NCI-H2107 (cell line): ENCODE results near the gene AMFR.
A peak's percentile ranks its signal among the peaks of the same experiment; 100 is the strongest.

ENCODE experiments used
- DNase-seq: peaks from one replicate; lab custom pipeline; 2025; lab: John Stamatoyannopoulos, UW

AMFR gene

DNA sequence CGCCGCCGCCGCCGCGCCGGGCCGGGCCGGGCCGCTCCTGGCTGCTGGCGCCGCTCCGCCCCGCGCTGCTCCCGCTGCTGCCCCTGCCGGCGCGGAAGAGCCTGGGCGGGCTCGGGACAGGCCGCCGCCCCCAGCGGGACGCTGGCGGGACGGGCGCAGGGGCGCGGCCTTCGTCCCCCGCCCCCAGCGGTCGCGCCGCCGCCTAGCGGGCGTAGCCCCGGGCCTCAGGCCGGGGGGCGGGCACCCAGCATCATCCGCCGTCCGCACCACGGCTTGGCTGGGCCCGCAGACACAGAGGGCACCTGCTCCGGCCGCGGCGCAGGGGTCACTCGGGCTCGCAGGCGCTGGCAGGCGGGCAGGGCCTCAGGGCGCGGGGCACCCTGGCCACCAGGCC, at the start of gene AMFR:
Gene AMFR, minus strand, starts transcription at position 107 of the 394 bp plus-strand sequence. CDS start 218 bp downstream, outside the sequence.
- DNase-seq: peak; percentile 18

- no peak for DNase-seq
These were observed 45.3 kb upstream of the AMFR start for GRCh38 chr16:56470666-56471065.

DNA sequence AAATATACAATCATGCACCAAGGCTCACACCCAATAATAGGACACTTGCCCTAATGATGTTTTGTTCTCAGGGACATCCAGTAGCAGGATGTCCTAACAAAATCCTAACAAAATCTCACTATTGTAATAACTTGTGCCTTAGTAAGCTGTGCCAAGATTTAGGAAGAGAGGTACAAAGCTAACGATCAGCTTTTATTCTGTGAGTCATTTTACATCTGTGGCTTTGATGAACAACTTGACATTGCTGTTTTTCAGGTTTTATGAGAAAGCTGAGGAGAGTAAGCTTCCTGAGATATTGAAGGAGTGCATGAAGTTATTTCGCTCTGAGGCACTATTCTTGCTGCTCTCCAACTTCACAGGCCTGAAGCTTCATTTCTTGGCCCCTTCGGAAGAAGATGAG, 44.9 kb upstream of the AMFR start:
- DNase-seq: no peak

DNA sequence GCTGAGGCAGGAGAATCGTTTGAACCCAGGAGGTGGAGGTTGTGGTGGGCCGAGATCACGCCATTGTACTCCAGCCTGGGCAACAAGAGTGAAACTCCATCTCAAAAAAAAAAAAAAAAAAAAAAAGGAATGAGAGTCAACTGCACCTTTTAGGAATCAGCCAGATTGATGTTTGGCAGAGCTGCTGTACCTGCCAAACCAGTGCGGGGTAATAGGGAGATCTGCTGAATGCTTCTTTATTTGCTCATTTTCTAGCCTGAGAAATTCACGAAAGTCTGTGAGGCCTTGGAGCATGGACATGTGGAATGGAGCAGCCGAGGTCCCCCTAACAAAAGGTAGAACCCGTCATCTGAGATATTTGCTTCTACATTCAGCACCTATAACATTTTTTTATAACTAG, 44.4 kb upstream of the AMFR start:
- no peak for DNase-seq

GRCh38 chr16:56468800-56469199, 43.5 kb upstream of the AMFR start:
- DNase-seq: no peak

GRCh38 chr16:56466344-56466743, 41.0 kb upstream of the AMFR start:
- no peak for DNase-seq

GRCh38 chr16:56463153-56463552, 37.8 kb upstream of the AMFR start:
- no peak for DNase-seq

DNA sequence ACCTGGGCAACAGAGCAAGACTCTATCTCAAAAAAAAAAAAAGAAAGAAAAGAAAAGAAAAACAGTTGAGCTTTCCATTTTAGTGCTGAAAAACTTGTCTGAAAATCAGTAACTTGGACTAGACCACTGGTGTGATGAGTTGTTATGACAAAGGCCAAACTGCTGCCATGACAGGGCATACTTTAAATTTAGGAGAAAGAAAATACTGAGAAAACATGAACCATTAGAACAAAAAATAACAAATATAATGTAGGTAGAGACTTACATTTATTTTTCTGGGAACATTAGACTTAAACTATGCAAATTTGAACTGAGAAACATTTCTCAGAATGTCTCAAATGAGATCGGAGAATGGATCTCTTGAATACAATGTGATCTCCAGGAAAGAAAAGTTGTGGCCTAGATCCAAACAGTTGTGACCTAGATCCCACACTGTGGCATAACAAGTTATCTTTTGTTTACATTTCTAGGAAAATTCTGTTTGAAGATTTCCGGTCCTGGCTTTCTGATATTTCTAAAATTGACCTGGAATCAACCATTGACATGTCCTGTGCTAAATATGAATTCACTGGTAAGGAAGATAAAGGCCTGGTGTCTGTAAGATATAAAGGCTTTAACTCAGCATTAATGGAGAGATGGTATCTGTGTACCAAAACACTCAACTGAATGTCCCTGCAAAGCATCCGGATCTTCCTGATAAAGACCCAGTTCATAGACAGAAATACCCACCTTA, 36.9 kb upstream of the AMFR start:
- no peak for DNase-seq

- no peak for DNase-seq
These were observed 34.8 kb upstream of the AMFR start for GRCh38 chr16:56460101-56460500.

GRCh38 chr16:56457927-56458470, 32.7 kb upstream of the AMFR start:
- DNase-seq: no peak

- DNase-seq: peak; percentile 6
These were observed 26.7 kb upstream of the AMFR start for GRCh38 chr16:56451753-56452689.

DNA sequence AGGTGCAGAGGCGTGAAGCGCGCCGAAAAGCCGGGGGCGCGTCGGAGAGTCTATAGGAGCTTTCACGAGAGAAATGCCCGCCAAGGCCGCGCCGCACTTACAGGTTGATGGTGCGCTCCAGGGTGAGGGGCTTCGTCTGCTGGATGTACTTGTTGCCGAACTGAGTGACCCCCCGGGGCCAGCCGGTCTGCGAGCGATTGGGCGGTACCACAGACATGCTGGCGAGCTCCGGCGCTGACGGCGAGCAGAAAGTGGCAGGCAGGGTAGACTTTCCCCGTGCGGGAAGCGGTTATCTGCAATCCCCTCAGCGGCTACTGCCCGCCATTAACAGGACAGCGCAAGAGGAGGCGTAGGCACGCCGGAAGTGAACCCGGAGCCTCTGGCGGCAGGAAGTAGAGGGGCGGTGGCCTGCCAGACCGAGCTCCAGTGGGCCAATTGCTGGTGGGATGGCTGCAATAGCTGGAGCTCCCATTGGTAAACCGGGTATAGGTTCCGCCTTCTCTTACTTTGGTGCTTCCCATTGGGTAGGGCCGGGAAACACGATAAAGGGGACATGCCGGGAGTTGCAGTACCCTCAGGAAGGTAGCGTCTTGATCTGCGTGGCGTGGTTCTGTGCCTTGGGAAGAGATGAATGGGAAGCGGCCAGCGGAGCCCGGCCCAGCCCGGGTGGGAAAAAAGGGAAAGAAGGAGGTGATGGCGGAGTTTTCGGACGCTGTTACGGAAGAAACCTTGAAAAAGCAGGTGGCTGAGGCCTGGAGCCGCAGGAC, 25.8 kb upstream of the AMFR start, which contains the start of the genes NUDT21 and OGFOD1:
Gene NUDT21, minus strand, starts transcription at position 347 of the 767 bp plus-strand sequence. Its CDS starts 130 bp downstream, at position 217.
Gene OGFOD1, plus strand, starts transcription at position 569 of the 767 bp plus-strand sequence. Its CDS starts 59 bp downstream, at position 628.
- peak; percentile 85 for DNase-seq

GRCh38 chr16:56450275-56450985, 25.1 kb upstream of the AMFR start:
- DNase-seq: no peak

GRCh38 chr16:56448005-56448404, 22.7 kb upstream of the AMFR start:
- no peak for DNase-seq

DNA sequence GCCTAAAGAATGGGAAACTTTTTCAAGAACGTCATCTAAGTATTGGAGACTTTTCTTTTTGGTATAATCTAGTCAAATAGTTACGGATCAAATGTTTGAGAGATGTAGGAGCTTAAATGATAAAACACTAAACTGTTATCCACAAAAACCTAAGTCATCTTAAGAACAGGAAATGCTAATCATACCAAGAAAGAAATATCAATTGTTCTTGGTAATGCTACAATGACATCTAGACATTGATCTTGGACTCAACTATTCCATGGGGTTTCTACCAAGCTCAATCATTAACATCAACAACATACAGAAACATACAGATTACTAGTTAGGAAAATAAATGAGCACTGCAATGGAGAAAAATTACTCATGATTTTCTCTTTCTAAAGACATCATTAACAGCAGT, 21.9 kb upstream of the AMFR start:
- no peak for DNase-seq

GRCh38 chr16:56438038-56438437, 12.7 kb upstream of the AMFR start:
- no peak for DNase-seq

DNA sequence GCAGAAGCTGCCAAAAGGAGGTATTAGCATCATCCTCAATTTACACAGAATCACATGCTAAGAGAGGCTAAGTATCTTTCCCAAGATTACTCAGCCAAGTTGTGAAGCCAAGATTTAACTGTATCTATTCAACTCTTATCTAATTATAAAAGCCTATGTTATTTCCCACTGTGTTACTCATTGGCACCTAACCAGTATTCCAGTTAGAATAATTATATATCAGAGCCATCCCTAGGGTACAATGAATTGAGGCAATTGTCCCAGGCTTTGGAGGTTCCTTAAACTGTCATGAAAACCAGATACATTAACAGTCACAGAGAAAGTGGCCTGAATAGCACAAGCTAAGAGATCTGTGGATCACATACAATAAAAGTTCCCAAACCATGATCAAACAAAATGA, 10.9 kb upstream of the AMFR start:
- DNase-seq: no peak

GRCh38 chr16:56428091-56428490, 2.7 kb upstream of the AMFR start:
- DNase-seq: no peak

GRCh38 chr16:56426585-56426984, 1.2 kb upstream of the AMFR start:
- DNase-seq: no peak

DNA sequence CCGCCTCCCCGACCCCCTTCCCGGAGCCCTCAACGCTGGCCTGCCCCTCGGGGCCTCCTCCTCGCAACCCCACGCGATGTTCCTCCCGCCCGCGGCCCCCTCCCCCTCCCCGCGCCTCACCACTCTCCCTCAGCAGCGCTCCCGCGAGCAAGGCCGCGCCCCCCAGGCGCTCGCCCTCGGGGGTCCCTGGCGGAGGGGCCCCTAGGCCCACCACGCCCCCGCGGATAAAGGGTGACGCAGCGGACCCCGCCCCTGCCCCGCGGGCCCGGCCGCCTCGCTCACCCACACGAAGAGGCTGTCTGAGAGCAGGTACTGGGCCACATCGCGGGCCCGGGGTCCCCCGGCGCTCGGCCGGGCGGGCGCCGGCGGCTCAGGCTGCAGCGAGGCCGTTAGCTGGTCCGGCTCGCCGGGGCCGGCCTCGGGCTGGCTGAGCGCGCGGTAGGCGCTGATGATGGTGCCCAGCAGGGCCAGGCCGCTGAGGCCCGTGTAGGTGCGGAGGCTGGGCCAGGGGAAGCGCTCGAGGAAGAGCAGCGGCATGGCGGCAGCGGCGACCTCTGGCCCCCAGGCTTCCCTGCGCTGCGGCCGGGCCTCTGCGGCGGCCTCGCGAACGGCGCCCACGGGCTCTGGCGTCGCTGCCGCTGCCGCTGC, 430 bp downstream of the AMFR start:
- DNase-seq: no peak

DNA sequence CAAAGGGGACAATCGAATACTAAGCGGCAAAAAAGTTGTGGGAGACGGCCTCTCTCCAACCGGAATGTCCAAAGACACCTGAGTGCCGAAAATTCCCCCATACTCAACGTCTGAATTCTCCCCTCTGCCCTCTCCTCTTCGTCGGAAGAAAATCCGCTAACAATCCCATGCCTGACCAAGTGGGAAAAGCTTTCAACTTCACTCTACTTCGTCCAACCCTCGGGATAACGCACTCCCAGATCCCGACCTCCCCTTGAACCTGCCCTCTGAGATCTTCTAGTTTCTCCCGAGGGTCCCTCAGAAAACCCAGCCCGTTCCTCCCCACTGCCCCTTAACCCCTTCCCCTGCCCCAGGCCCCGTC, 961 bp downstream of the AMFR start:
- no peak for DNase-seq
